ENCODE data around the gene WNK3.

DNA sequence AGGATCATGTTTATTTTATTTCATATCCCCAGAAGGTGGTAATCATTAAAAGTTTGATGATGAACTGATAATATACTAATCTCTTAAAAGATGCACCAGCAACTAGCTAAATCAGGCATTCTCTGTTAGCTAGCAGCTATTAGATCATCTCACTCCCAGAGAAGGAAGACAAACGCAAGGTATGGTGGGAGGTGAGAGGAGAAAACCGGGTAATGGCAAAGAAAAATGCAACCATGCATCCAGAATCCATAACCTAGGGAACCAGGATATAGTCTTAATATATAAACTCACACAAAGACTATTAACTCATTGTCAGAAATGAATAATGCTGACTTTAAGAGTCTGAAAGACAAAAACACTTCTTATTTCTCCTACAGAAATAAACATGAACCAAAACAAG, 66.1 kb downstream of the WNK3 start:
- no peak for TF ChIP-seq POLR2A (IDR thresholded peaks at IDR 0.05)
- no peak for TF ChIP-seq CTCF (IDR thresholded peaks at IDR 0.05)

All from body of pancreas (tissue), 4 donors.